Right atrium auricular region (tissue), 2 donors: Measurements from ENCODE around the gene CD300H. TPM values are rescaled to one million over a fixed set of nuclear protein-coding genes. Genes with fewer than 3 reads are reported as not detected.

Experiments used
- DNase-seq: peaks from one replicate; pipeline ENCODE4 v3.0.0-alpha.2; 2019; ENCODE audit warnings: low spot score
- H3K27ac ChIP-seq, 2 donors: fragments of 200-600 bp; sonication (generic); 1 replicate in 1 of 2; 2 replicates in 1 of 2; pipeline ENCODE4 v1.5.1; 2016 to 2019
- H3K27me3 ChIP-seq, 2 donors: fragments of 200-600 bp; sonication (generic); one replicate each; pipeline versions ENCODE4 v1.5.1 to v1.6.0; 2017 to 2019
- H3K36me3 ChIP-seq: fragments of 200-600 bp; sonication (generic); one replicate; pipeline ENCODE4 v1.5.1; 2016
- H3K4me1 ChIP-seq, 2 donors: fragments of 200-600 bp; sonication (generic); one replicate each; pipeline versions ENCODE4 v1.5.1 to v1.6.0; 2017 to 2019
- H3K4me3 ChIP-seq, 2 donors: fragments of 200-600 bp; sonication (generic); 1 replicate in 1 of 2; 2 replicates in 1 of 2; pipeline ENCODE4 v1.5.1; 2017 to 2019; ENCODE audit warnings: mild to moderate bottlenecking in 1 of 2, moderate library complexity in 1 of 2
- H3K9me3 ChIP-seq, 2 donors: fragments of 200-600 bp; sonication (generic); one replicate each; pipeline ENCODE4 v1.5.1; 2019
- CTCF ChIP-seq, 2 donors: fragments of 200-600 bp; sonication (generic); IDR thresholded peaks; one replicate each; pipeline ENCODE4 v1.5.1; 2019; ENCODE audit warnings: antibody characterized with exemption in 2 of 2
- total RNA-seq, 2 donors: library from RNA; depleted of rRNA; stranded (reverse); fragments of >200 nt; gene quantifications; one replicate each; pipeline ENCODE4 v1.1.0, GENCODE V29; 2016

The CD300H gene
- total RNA-seq = not detected

- H3K9me3 ChIP-seq = no peaks in the 10 kb centered on the region
- no peaks in the 10 kb centered on the region for H3K4me1 ChIP-seq
- no peak for TF ChIP-seq CTCF (IDR thresholded peaks at IDR 0.05)
- no peaks in the 10 kb centered on the region for H3K36me3 ChIP-seq
- no peaks in the 10 kb centered on the region for H3K27me3 ChIP-seq
- DNase-seq = no peak
- no peak within 1 kb of the TSS for H3K4me3 ChIP-seq
- no peak within 1 kb of the TSS for H3K27ac ChIP-seq
Observed at GRCh38 chr17:74567397-74567796, at the start of gene CD300H. TSS of gene CD300H (minus strand) at chr17:74567509.

- Histone ChIP-seq H3K4me3 (no peak overlapping the region), H3K36me3 (no peaks in the 10 kb centered on the region), H3K4me1 (no peaks in the 10 kb centered on the region), H3K9me3 (no peaks in the 10 kb centered on the region), H3K27ac (no peak overlapping the region), H3K27me3 (no peaks in the 10 kb centered on the region)
- TF ChIP-seq CTCF (IDR thresholded peaks at IDR 0.05) = no peak
- DNase-seq = no peak
Observed at GRCh38 chr17:74616696-74617095, 49.4 kb upstream of the CD300H start.

- no peaks in the 10 kb centered on the region for H3K9me3 ChIP-seq
- no peak for TF ChIP-seq CTCF (IDR thresholded peaks at IDR 0.05)
- no peak for DNase-seq
- H3K27ac ChIP-seq = no peak overlapping the region
- H3K4me3 ChIP-seq = no peak overlapping the region
- no peaks in the 10 kb centered on the region for H3K36me3 ChIP-seq
- no peaks in the 10 kb centered on the region for H3K4me1 ChIP-seq
- H3K27me3 ChIP-seq = no peaks in the 10 kb centered on the region
Observed at GRCh38 chr17:74612046-74612445, 44.7 kb upstream of the CD300H start.

- no peaks in the 10 kb centered on the region for H3K27me3 ChIP-seq
- no peak overlapping the region for H3K4me3 ChIP-seq
- no peaks in the 10 kb centered on the region for H3K36me3 ChIP-seq
- DNase-seq = no peak
- H3K27ac ChIP-seq = no peak overlapping the region
- TF ChIP-seq CTCF (IDR thresholded peaks at IDR 0.05) = no peak
- H3K4me1 ChIP-seq = no peaks in the 10 kb centered on the region
- no peaks in the 10 kb centered on the region for H3K9me3 ChIP-seq
Observed at GRCh38 chr17:74610108-74610507, 42.8 kb upstream of the CD300H start.

GRCh38 chr17:74608511-74608910 is 41.2 kb upstream of the CD300H start:
- DNase-seq = no peak
- Histone ChIP-seq H3K27me3 (no peaks in the 10 kb centered on the region), H3K36me3 (no peaks in the 10 kb centered on the region), H3K9me3 (no peaks in the 10 kb centered on the region), H3K4me3 (no peak overlapping the region), H3K27ac (no peak overlapping the region), H3K4me1 (no peaks in the 10 kb centered on the region)
- TF ChIP-seq CTCF (IDR thresholded peaks at IDR 0.05) = no peak

- Histone ChIP-seq H3K4me3 (no peak overlapping the region), H3K27me3 (no peaks in the 10 kb centered on the region), H3K27ac (no peak overlapping the region), H3K4me1 (no peaks in the 10 kb centered on the region), H3K36me3 (no peaks in the 10 kb centered on the region), H3K9me3 (no peaks in the 10 kb centered on the region)
- TF ChIP-seq CTCF (IDR thresholded peaks at IDR 0.05) = no peak
- DNase-seq = no peak
Observed at GRCh38 chr17:74607221-74607620, 39.9 kb upstream of the CD300H start.
